B cell (primary cell): ENCODE results near the gene EP400.

Experiments used
- CTCF ChIP-seq: fragments of 200-600 bp; IDR thresholded peaks from one replicate; pipeline ENCODE4 v1.8.0; 2022; ENCODE audit warnings: antibody characterized with exemption, mild to moderate bottlenecking
- EZH2 ChIP-seq: IDR thresholded peaks from 2 replicates; pipeline ENCODE4 v1.6.1; 2012; ENCODE audit warnings: borderline replicate concordance, low read depth, mild to moderate bottlenecking, moderate library complexity, low read length; ENCODE audit not compliant: insufficient read depth, poor library complexity, severe bottlenecking

GRCh38 chr12:132024758-132025157, 75.0 kb downstream of the EP400 start:
- TF ChIP-seq CTCF: no peak
- TF ChIP-seq EZH2: no peak
